GM10266 (cell line): ENCODE measurements around the gene TBC1D25.

ENCODE experiments used
- DNase-seq: peaks from one replicate; pipeline ENCODE4 v3.0.0; 2012; ENCODE audit errors: extremely low spot score
- TF ChIP-seq, protein P1 (sequence below): IDR thresholded peaks from 2 replicates; pipeline ENCODE4 v1.5.1; 2012; ENCODE audit warnings: mild to moderate bottlenecking, low read depth; ENCODE audit not compliant: control insufficient read depth, insufficient read depth; ENCODE audit errors: missing control alignments

The TBC1D25 gene

DNA sequence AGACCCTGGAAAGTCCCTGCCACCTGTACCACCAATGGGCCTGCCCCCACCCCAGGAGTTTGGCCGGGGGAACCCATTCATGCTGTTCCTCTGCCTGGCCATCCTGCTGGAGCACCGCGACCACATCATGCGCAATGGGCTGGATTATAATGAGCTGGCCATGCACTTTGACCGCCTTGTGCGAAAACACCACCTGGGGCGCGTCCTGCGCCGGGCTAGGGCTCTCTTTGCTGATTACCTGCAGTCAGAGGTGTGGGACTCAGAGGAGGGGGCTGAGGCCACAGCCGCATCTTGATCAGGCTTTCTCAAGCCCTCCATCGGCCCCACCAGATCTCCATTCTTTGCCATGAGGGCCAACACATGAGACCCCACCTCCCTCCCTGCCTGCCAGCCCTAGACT, 21.2 kb downstream of the TBC1D25 start:
- TF ChIP-seq, protein P1, sequence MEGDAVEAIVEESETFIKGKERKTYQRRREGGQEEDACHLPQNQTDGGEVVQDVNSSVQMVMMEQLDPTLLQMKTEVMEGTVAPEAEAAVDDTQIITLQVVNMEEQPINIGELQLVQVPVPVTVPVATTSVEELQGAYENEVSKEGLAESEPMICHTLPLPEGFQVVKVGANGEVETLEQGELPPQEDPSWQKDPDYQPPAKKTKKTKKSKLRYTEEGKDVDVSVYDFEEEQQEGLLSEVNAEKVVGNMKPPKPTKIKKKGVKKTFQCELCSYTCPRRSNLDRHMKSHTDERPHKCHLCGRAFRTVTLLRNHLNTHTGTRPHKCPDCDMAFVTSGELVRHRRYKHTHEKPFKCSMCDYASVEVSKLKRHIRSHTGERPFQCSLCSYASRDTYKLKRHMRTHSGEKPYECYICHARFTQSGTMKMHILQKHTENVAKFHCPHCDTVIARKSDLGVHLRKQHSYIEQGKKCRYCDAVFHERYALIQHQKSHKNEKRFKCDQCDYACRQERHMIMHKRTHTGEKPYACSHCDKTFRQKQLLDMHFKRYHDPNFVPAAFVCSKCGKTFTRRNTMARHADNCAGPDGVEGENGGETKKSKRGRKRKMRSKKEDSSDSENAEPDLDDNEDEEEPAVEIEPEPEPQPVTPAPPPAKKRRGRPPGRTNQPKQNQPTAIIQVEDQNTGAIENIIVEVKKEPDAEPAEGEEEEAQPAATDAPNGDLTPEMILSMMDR: no peak
- DNase-seq: no peak

DNA sequence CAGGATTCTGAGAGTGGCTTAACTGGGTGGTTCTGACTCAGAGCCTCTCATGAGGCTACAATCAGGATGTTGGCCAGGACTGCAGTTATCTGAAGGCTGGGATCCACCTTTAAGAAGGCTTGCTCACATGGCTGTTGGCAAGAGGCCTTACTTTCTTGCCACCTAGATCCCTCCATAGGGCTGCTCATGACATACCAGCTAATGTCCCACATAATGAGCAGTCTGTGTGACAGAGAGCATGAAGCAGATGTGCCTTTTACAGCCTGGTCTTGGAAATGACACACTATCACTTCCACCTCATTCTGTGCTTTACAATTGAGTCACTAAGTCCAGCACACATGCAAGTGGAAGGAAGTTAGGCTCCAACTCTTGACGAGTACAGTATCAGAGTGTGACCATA, 30.4 kb downstream of the TBC1D25 start:
- DNase-seq: peak; percentile 7

DNA sequence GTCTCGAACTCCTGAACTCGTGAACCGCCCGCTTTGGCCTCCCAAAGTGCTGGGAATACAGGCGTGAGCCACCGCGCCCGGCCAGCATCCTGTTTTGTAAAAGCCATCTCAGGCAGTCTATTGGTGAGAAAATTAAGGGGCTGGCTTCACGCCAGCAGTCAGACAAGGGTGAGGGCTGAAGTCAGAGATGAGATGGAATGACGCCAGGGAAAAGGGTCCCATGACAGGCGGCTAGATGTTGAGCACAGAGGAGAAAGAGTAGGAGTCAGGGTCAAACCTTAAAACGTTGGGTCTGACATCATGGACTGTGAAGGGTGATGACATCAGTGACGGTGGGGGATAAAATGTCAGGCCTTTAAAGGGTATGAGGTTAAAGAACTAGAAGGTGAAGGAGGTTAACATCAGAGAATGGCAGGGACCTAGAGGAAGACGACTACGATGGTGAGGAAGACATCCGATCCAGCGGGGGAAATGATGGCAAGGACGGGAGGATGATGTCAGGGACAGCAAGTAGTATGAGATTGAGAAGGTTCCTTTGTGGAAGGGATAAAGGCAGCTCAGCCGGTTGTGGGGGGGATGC, 34.3 kb downstream of the TBC1D25 start:
- TF ChIP-seq, protein P1: no peak
- no peak for DNase-seq

More for the DNA sequence above, 30.4 kb downstream of the TBC1D25 start:
- TF ChIP-seq, protein P1: no peak

- TF ChIP-seq, protein P1: peak; percentile 24
These were observed 35.1 kb downstream of the TBC1D25 start, which contains the start of gene RBM3 for GRCh38 chrX:48574270-48575266. RBM3 (plus strand) TSS chrX:48574484; CDS start chrX:48575181, 697 bp downstream.

GRCh38 chrX:48575642-48576041, 36.1 kb downstream of the TBC1D25 start:
- TF ChIP-seq, protein P1: no peak
- no peak for DNase-seq

More at GRCh38 chrX:48574270-48575266, 35.1 kb downstream of the TBC1D25 start, which contains the start of gene RBM3:
- peak; percentile 71 for DNase-seq

- DNase-seq: no peak
- TF ChIP-seq, protein P1: no peak
These were observed 36.6 kb downstream of the TBC1D25 start for GRCh38 chrX:48576108-48576507.
